Measurements from ENCODE around the gene KRT10.

DNA sequence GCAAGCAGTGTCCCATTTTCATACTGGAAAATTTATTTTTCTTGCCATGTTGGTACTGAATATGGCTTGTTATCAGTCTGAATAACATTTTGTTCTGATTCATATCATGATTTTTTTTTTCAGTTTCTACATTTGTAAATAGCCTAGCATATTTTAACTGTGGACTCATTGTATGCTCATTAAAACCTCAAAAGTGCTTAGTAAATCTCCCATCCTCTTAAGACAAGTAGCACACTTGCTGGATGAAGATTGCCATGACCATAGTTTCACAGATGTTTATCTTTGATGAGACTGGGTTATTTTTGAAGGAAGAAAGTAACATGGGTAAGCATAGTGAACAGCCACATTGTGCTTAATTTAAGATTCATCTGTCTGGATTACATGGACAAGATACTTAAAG is 878 bp downstream of the KRT10 start:
- TF ChIP-seq, protein P1, sequence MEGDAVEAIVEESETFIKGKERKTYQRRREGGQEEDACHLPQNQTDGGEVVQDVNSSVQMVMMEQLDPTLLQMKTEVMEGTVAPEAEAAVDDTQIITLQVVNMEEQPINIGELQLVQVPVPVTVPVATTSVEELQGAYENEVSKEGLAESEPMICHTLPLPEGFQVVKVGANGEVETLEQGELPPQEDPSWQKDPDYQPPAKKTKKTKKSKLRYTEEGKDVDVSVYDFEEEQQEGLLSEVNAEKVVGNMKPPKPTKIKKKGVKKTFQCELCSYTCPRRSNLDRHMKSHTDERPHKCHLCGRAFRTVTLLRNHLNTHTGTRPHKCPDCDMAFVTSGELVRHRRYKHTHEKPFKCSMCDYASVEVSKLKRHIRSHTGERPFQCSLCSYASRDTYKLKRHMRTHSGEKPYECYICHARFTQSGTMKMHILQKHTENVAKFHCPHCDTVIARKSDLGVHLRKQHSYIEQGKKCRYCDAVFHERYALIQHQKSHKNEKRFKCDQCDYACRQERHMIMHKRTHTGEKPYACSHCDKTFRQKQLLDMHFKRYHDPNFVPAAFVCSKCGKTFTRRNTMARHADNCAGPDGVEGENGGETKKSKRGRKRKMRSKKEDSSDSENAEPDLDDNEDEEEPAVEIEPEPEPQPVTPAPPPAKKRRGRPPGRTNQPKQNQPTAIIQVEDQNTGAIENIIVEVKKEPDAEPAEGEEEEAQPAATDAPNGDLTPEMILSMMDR (IDR thresholded peaks at IDR 0.05), result no peak
- no peak for TF ChIP-seq EP300 (IDR thresholded peaks at IDR 0.05; ENCODE audit: low read depth)
